ENCODE results near the gene ZBTB39.

GRCh38 chr12:56978397-56979138, 27.8 kb downstream of the ZBTB39 start:
- no peak for TF ChIP-seq CTCF (IDR thresholded peaks at IDR 0.05)
- TF ChIP-seq POLR2A (IDR thresholded peaks at IDR 0.05) = no peak
